Peyer's patch (tissue), 4 donors: ENCODE measurements around the gene MRAS.

Source experiments
- POLR2A ChIP-seq, 2 donors: fragments of 450-650 bp; IDR thresholded peaks; one replicate each; pipeline ENCODE4 v1.5.1; 2017; ENCODE audit warnings: antibody characterized with exemption in 2 of 2, mild to moderate bottlenecking in 2 of 2, moderate library complexity in 2 of 2
- TF ChIP-seq, protein P1 (sequence below), 6 experiments: fragments of 450-650 bp in 4 of 6; fragments of 200-600 bp in 2 of 6; sonication (generic) in 1 of 6; IDR thresholded peaks; one replicate each; pipeline ENCODE4 v1.5.1; 2017 to 2019; ENCODE audit warnings: antibody characterized with exemption in 6 of 6, mild to moderate bottlenecking in 3 of 6, moderate library complexity in 1 of 6

GRCh38 chr3:138354376-138354775 is 6.0 kb downstream of the MRAS start:
- TF ChIP-seq, protein P1, sequence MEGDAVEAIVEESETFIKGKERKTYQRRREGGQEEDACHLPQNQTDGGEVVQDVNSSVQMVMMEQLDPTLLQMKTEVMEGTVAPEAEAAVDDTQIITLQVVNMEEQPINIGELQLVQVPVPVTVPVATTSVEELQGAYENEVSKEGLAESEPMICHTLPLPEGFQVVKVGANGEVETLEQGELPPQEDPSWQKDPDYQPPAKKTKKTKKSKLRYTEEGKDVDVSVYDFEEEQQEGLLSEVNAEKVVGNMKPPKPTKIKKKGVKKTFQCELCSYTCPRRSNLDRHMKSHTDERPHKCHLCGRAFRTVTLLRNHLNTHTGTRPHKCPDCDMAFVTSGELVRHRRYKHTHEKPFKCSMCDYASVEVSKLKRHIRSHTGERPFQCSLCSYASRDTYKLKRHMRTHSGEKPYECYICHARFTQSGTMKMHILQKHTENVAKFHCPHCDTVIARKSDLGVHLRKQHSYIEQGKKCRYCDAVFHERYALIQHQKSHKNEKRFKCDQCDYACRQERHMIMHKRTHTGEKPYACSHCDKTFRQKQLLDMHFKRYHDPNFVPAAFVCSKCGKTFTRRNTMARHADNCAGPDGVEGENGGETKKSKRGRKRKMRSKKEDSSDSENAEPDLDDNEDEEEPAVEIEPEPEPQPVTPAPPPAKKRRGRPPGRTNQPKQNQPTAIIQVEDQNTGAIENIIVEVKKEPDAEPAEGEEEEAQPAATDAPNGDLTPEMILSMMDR (IDR thresholded peaks at IDR 0.05): no peak
- TF ChIP-seq POLR2A (IDR thresholded peaks at IDR 0.05): no peak
